SU-DHL-6 (cell line): ENCODE results near the gene KRT14.

ENCODE experiments used
- H2AFZ ChIP-seq: fragments of 200-600 bp; sonication (generic); 2 replicates; pipeline ENCODE4 v1.6.1; 2014; ENCODE audit warnings: low read depth, mild to moderate bottlenecking, moderate library complexity, mixed read lengths, antibody characterized with exemption, low read length; ENCODE audit not compliant: severe bottlenecking
- H3F3A ChIP-seq: fragments of 200-600 bp; shearing (Covaris generic); 2 replicates; pipeline ENCODE4 v1.6.0; 2016; ENCODE audit warnings: antibody characterized with exemption, mild to moderate bottlenecking; ENCODE audit not compliant: insufficient read depth
- H3K27ac ChIP-seq: fragments of 200-600 bp; sonication (generic); 2 replicates; pipeline ENCODE4 v1.5.1; 2016; ENCODE audit warnings: low read depth, mild to moderate bottlenecking, low read length, moderate library complexity, mixed read lengths
- H3K27me3 ChIP-seq: fragments of 200-600 bp; sonication (generic), shearing (Covaris generic); 2 replicates; pipeline ENCODE4 v1.6.0; 2014; ENCODE audit warnings: mild to moderate bottlenecking, low read length
- H3K36me3 ChIP-seq: fragments of 200-600 bp; sonication (generic); 2 replicates; pipeline ENCODE4 v1.6.1; 2014; ENCODE audit warnings: mild to moderate bottlenecking, low read length, mixed read lengths
- H3K4me2 ChIP-seq: fragments of 300-600, 200-600 bp; shearing (Covaris generic), sonication (generic); 2 replicates; pipeline ENCODE4 v1.6.0; 2014; ENCODE audit warnings: low read length, low read depth, mild to moderate bottlenecking; ENCODE audit not compliant: poor library complexity, severe bottlenecking
- H3K4me3 ChIP-seq: fragments of 200-600 bp; sonication (generic); 2 replicates; pipeline ENCODE4 v1.5.1; 2014; ENCODE audit warnings: antibody characterized with exemption, low read length, mild to moderate bottlenecking, mixed read lengths; ENCODE audit not compliant: insufficient read depth, poor library complexity, severe bottlenecking
- H3K79me2 ChIP-seq: fragments of 200-600 bp; sonication (generic); 2 replicates; pipeline ENCODE4 v1.6.1; 2014; ENCODE audit warnings: mild to moderate bottlenecking, low read length, moderate library complexity; ENCODE audit not compliant: insufficient read depth
- H3K9ac ChIP-seq: fragments of 200-600 bp; sonication (generic); 2 replicates; pipeline ENCODE4 v1.7.0; 2014; ENCODE audit warnings: mild to moderate bottlenecking, low read length
- H3K9me2 ChIP-seq: fragments of 200-600 bp; sonication (generic); replicated peaks from 2 replicates; pipeline ENCODE4 v1.6.1; 2014; ENCODE audit warnings: low read length; ENCODE audit not compliant: insufficient read depth
- H3K9me3 ChIP-seq: fragments of 200-600 bp; sonication (generic); 2 replicates; pipeline ENCODE4 v1.6.1; 2014; ENCODE audit warnings: low read length, mixed read lengths; ENCODE audit not compliant: insufficient read depth
- H4K20me1 ChIP-seq: fragments of 200-600 bp; sonication (generic); 2 replicates; pipeline ENCODE4 v1.6.1; 2014; ENCODE audit warnings: low read depth, mild to moderate bottlenecking, antibody characterized with exemption, low read length, moderate library complexity, mixed read lengths
- CTCF ChIP-seq: fragments of 200-600 bp; sonication (generic); IDR thresholded peaks from one replicate; pipeline ENCODE4 v1.5.1; 2017; ENCODE audit warnings: antibody characterized with exemption, mild to moderate bottlenecking, low read length, moderate library complexity; ENCODE audit not compliant: insufficient read depth, poor library complexity, severe bottlenecking
- EZH2phosphoT487 ChIP-seq: fragments of 200-600 bp; sonication (generic), shearing (Covaris generic); conservative IDR thresholded peaks from 2 replicates; pipeline ENCODE4 v1.6.1; 2018; ENCODE audit warnings: mild to moderate bottlenecking, antibody characterized with exemption, low read length, moderate library complexity, mixed read lengths

Gene KRT14

GRCh38 chr17:41580687-41581365, 5.9 kb downstream of the KRT14 start:
- no peak overlapping the region for H3K9ac ChIP-seq
- no peaks in the 10 kb centered on the region for H3K79me2 ChIP-seq
- H3K27me3 ChIP-seq, result no peaks in the 10 kb centered on the region
- no peak for TF ChIP-seq CTCF
- no peak for TF ChIP-seq EZH2phosphoT487
- no peaks in the 10 kb centered on the region for H3F3A ChIP-seq
- H3K9me2 ChIP-seq, result no peaks in the 10 kb centered on the region
- H3K4me3 ChIP-seq, result no peak overlapping the region
- no peaks in the 10 kb centered on the region for H4K20me1 ChIP-seq
- no peaks in the 10 kb centered on the region for H3K9me3 ChIP-seq
- H3K27ac ChIP-seq, result no peak overlapping the region
- H2AFZ ChIP-seq, result no peak overlapping the region
- H3K36me3 ChIP-seq, result no peaks in the 10 kb centered on the region
- no peak overlapping the region for H3K4me2 ChIP-seq

GRCh38 chr17:41580244-41580575, 6.5 kb downstream of the KRT14 start:
- Histone ChIP-seq H3K27me3 (no peaks in the 10 kb centered on the region), H2AFZ (no peak overlapping the region)
- no peak for TF ChIP-seq EZH2phosphoT487
- TF ChIP-seq CTCF, result no peak

GRCh38 chr17:41579484-41580243, 7.0 kb downstream of the KRT14 start:
- no peak overlapping the region for H3K27ac ChIP-seq
- H2AFZ ChIP-seq, result peak overlapping the region; percentile 52
- H3K4me3 ChIP-seq, result no peak overlapping the region
- H3K36me3 ChIP-seq, result no peaks in the 10 kb centered on the region
- no peaks in the 10 kb centered on the region for H3K79me2 ChIP-seq
- TF ChIP-seq EZH2phosphoT487 (no peak), CTCF (peak; percentile 34)
- no peaks in the 10 kb centered on the region for H3K27me3 ChIP-seq
- H3K9ac ChIP-seq, result no peak overlapping the region
- no peaks in the 10 kb centered on the region for H3K9me2 ChIP-seq
- H3K4me2 ChIP-seq, result peak overlapping the region; percentile 34
- H3K9me3 ChIP-seq, result no peaks in the 10 kb centered on the region
- H3F3A ChIP-seq, result no peaks in the 10 kb centered on the region
- no peaks in the 10 kb centered on the region for H4K20me1 ChIP-seq

More at GRCh38 chr17:41580244-41580575, 6.5 kb downstream of the KRT14 start:
- Histone ChIP-seq H4K20me1 (no peaks in the 10 kb centered on the region), H3K4me2 (no peak overlapping the region), H3K9me2 (no peaks in the 10 kb centered on the region), H3K79me2 (no peaks in the 10 kb centered on the region), H3K4me3 (no peak overlapping the region), H3K36me3 (no peaks in the 10 kb centered on the region), H3K27ac (no peak overlapping the region), H3F3A (no peaks in the 10 kb centered on the region), H3K9me3 (no peaks in the 10 kb centered on the region), H3K9ac (no peak overlapping the region)
